H1 (cell line): ENCODE measurements around the gene CHPF. TPM values are rescaled to one million over a fixed set of nuclear protein-coding genes. Genes with fewer than 3 reads are reported as not detected.

Experiments used
- CTCF ChIA-PET: fragments of 300-600 bp; sonication (Branson Sonifier 250); formaldehyde crosslinking; loops from one replicate; lab custom pipeline; 2021; ENCODE audit not compliant: partially characterized antibody; lab: Charles Lee
- POLR2A ChIA-PET: fragments of 300-600 bp; sonication (Branson Sonifier 250); formaldehyde crosslinking; loops from one replicate; lab custom pipeline; 2021; ENCODE audit warnings: inconsistent platforms; ENCODE audit not compliant: partially characterized antibody; lab: Charles Lee
- DNase-seq, 2 experiments: peaks; one replicate each; pipeline versions ENCODE4 v3.0.0 to v3.0.0-alpha.2; 2010 to 2022; ENCODE audit warnings: low spot score in 2 of 2, low read depth in 1 of 2, mixed read lengths in 1 of 2
- FAIRE-seq: peaks from 2 replicates; lab custom pipeline; 2011; peaks lifted over from hg19 to GRCh38; lab: Jason Lieb, UNC
- H2AFZ ChIP-seq: 2 replicates; pipeline ENCODE4 v1.8.1; 2012; ENCODE audit warnings: low read length, inconsistent platforms
- H2AK5ac ChIP-seq: 2 replicates; pipeline ENCODE4 v1.6.1; 2013; ENCODE audit warnings: low read depth, low read length
- H2BK120ac ChIP-seq: replicated peaks from 2 replicates; pipeline ENCODE3; 2013; ENCODE audit warnings: low read depth, low read length, inconsistent platforms
- H2BK12ac ChIP-seq: 2 replicates; pipeline ENCODE4 v1.6.1; 2013; ENCODE audit warnings: low read depth, low read length
- H2BK15ac ChIP-seq: 2 replicates; pipeline ENCODE4 v1.6.1; 2013; ENCODE audit warnings: low read length
- H2BK20ac ChIP-seq: 2 replicates; pipeline ENCODE4 v1.6.1; 2013; ENCODE audit warnings: low read length
- H2BK5ac ChIP-seq: 2 replicates; pipeline ENCODE4 v1.6.1; 2013; ENCODE audit warnings: low read depth, low read length
- H3K14ac ChIP-seq: 2 replicates; pipeline ENCODE4 v1.6.1; 2013; ENCODE audit warnings: inconsistent platforms; ENCODE audit not compliant: insufficient read length
- H3K18ac ChIP-seq: 2 replicates; pipeline ENCODE4 v1.6.1; 2013; ENCODE audit warnings: low read length; ENCODE audit errors: extremely low read depth
- H3K23ac ChIP-seq: 2 replicates; pipeline ENCODE4 v1.6.1; 2013; ENCODE audit warnings: inconsistent platforms; ENCODE audit not compliant: insufficient read length
- H3K23me2 ChIP-seq: 2 replicates; pipeline ENCODE4 v1.6.1; 2013; ENCODE audit warnings: low read depth, low read length
- H3K27ac ChIP-seq: 2 replicates; pipeline ENCODE4 v1.6.1; 2011; ENCODE audit warnings: low read depth, low read length, inconsistent platforms
- H3K27me3 ChIP-seq, 4 experiments: replicated peaks in 1 of 4; 1 replicate in 1 of 4; 2 replicates in 3 of 4; pipeline versions ENCODE4 v1.6.1 to v1.8.1; 2011 to 2013; ENCODE audit warnings: low read length in 3 of 4, mild to moderate bottlenecking in 3 of 4, inconsistent platforms in 2 of 4, mixed read lengths in 2 of 4, moderate library complexity in 1 of 4; ENCODE audit not compliant: control insufficient read depth in 3 of 4, insufficient read depth in 3 of 4; ENCODE audit errors: extremely low read depth in 1 of 4
- H3K36me3 ChIP-seq, 4 experiments: 2 replicates each; pipeline versions ENCODE4 v1.6.1 to v1.8.1; 2011 to 2013; ENCODE audit warnings: mild to moderate bottlenecking in 4 of 4, low read length in 3 of 4, moderate library complexity in 2 of 4, control low read depth in 1 of 4, inconsistent platforms in 1 of 4; ENCODE audit not compliant: insufficient read depth in 4 of 4, control insufficient read depth in 2 of 4
- H3K4ac ChIP-seq: replicated peaks from 2 replicates; pipeline ENCODE3; 2013; ENCODE audit warnings: low read length, low read depth, mixed read lengths, inconsistent platforms; ENCODE audit not compliant: insufficient read length
- H3K4me1 ChIP-seq, 4 experiments: replicated peaks in 1 of 4; 1 replicate in 1 of 4; 2 replicates in 3 of 4; pipeline versions ENCODE4 v1.6.1 to v1.8.1; 2011 to 2013; ENCODE audit warnings: low read length in 3 of 4, inconsistent platforms in 2 of 4, mixed read lengths in 1 of 4; ENCODE audit not compliant: insufficient read depth in 4 of 4, control insufficient read depth in 3 of 4
- H3K4me2 ChIP-seq, 2 experiments: 2 replicates each; pipeline versions ENCODE4 v1.6.1 to v1.8.1; 2011 to 2013; ENCODE audit warnings: low read depth in 2 of 2, low read length in 2 of 2, control low read depth in 1 of 2, inconsistent platforms in 1 of 2, mild to moderate bottlenecking in 1 of 2; ENCODE audit not compliant: insufficient read depth in 1 of 2
- H3K4me3 ChIP-seq, 4 experiments: fragments of 200-600, 300-600 bp in 1 of 4; sonication (generic), shearing (Covaris generic), sonication (Bioruptor Twin) in 1 of 4; 2 replicates each; pipeline versions ENCODE4 v1.5.1 to v1.8.1; 2011 to 2016; ENCODE audit warnings: low read length in 4 of 4, low read depth in 3 of 4, control low read depth in 2 of 4, inconsistent platforms in 2 of 4, mild to moderate bottlenecking in 2 of 4, mixed read lengths in 1 of 4, moderate library complexity in 1 of 4; ENCODE audit not compliant: insufficient read depth in 2 of 4; ENCODE audit errors: extremely low read depth in 1 of 4
- H3K56ac ChIP-seq: replicated peaks from 2 replicates; pipeline ENCODE3; 2013; ENCODE audit warnings: low read depth, mild to moderate bottlenecking, mixed read lengths, low read length, inconsistent platforms; ENCODE audit not compliant: insufficient read length
- H3K79me1 ChIP-seq: 2 replicates; pipeline ENCODE4 v1.6.1; 2013; ENCODE audit warnings: low read depth, low read length, control low read depth
- H3K79me2 ChIP-seq, 2 experiments: 2 replicates each; pipeline versions ENCODE4 v1.6.1 to v1.8.1; 2012 to 2013; ENCODE audit warnings: low read length in 2 of 2, mild to moderate bottlenecking in 2 of 2, inconsistent platforms in 1 of 2; ENCODE audit not compliant: insufficient read depth in 2 of 2, control insufficient read depth in 1 of 2
- H3K9ac ChIP-seq, 4 experiments: replicated peaks in 1 of 4; 1 replicate in 1 of 4; 2 replicates in 3 of 4; pipeline versions ENCODE4 v1.6.1 to v1.8.1; 2011 to 2013; ENCODE audit warnings: low read depth in 3 of 4, low read length in 3 of 4, control low read depth in 2 of 4, mild to moderate bottlenecking in 2 of 4, moderate library complexity in 2 of 4, inconsistent platforms in 1 of 4; ENCODE audit errors: extremely low read depth in 1 of 4
- H3K9me3 ChIP-seq, 2 experiments: 2 replicates each; pipeline versions ENCODE4 v1.6.1 to v1.8.1; 2012 to 2013; ENCODE audit warnings: mild to moderate bottlenecking in 2 of 2, moderate library complexity in 2 of 2, control low read depth in 1 of 2, inconsistent platforms in 1 of 2, low read depth in 1 of 2, low read length in 1 of 2, mixed read lengths in 1 of 2; ENCODE audit not compliant: insufficient read depth in 2 of 2
- H4K20me1 ChIP-seq, 2 experiments: replicated peaks in 1 of 2; 2 replicates each; pipeline versions ENCODE3 to v1.8.1; 2011 to 2013; ENCODE audit warnings: inconsistent platforms in 2 of 2, low read length in 2 of 2, mild to moderate bottlenecking in 1 of 2; ENCODE audit not compliant: insufficient read depth in 2 of 2, control insufficient read depth in 1 of 2
- H4K5ac ChIP-seq: 2 replicates; pipeline ENCODE4 v1.6.1; 2013; ENCODE audit warnings: low read length, low read depth, mixed read lengths, inconsistent platforms; ENCODE audit not compliant: insufficient read length
- H4K8ac ChIP-seq: 2 replicates; pipeline ENCODE4 v1.8.0; 2013; ENCODE audit warnings: mild to moderate bottlenecking, moderate library complexity, low read length, inconsistent platforms; ENCODE audit not compliant: insufficient read depth; ENCODE audit errors: extremely low read depth
- H4K91ac ChIP-seq: replicated peaks from 2 replicates; pipeline ENCODE3; 2013; ENCODE audit warnings: low read length, mixed read lengths, inconsistent platforms; ENCODE audit not compliant: insufficient read length
- ATF2 ChIP-seq: IDR thresholded peaks from 2 replicates; pipeline ENCODE4 v1.6.1; 2012; ENCODE audit warnings: low read length, inconsistent platforms
- CBX5 ChIP-seq: fragments of 300-800, 300-1000 bp; sonication (generic); IDR thresholded peaks from 2 replicates; pipeline ENCODE4 v1.7.1; 2016; ENCODE audit warnings: antibody characterized with exemption, low read length, low read depth
- CREB1 ChIP-seq: IDR thresholded peaks from 2 replicates; pipeline ENCODE4 v1.6.1; 2012; ENCODE audit warnings: inconsistent platforms
- CTBP2 ChIP-seq: IDR thresholded peaks from 2 replicates; pipeline ENCODE4 v1.7.0; 2011; ENCODE audit warnings: borderline replicate concordance, mild to moderate bottlenecking, moderate library complexity, mixed read lengths, low read length; ENCODE audit not compliant: insufficient read depth, insufficient read length
- GTF2F1 ChIP-seq: IDR thresholded peaks from 2 replicates; pipeline ENCODE4 v1.6.1; 2012; ENCODE audit warnings: low read depth, low read length, improper control_type of control experiment, borderline replicate concordance
- HDAC2 ChIP-seq, 2 experiments: fragments of 300-600 bp in 1 of 2; sonication (generic) in 1 of 2; IDR thresholded peaks; 2 replicates each; pipeline ENCODE4 v1.6.1; 2011 to 2012; ENCODE audit warnings: low read depth in 2 of 2, low read length in 2 of 2, mild to moderate bottlenecking in 2 of 2, moderate library complexity in 2 of 2, borderline replicate concordance in 1 of 2, inconsistent platforms in 1 of 2
- HDAC6 ChIP-seq: IDR thresholded peaks from one replicate; pipeline ENCODE4 v1.7.1; 2012; ENCODE audit warnings: low read depth, mild to moderate bottlenecking, inconsistent platforms, low read length, moderate library complexity
- RFX5 ChIP-seq: IDR thresholded peaks from 2 replicates; pipeline ENCODE4 v1.6.1; 2011; ENCODE audit warnings: low read depth, low read length, improper control_type of control experiment, borderline replicate concordance
- RXRA ChIP-seq: IDR thresholded peaks from 2 replicates; pipeline ENCODE4 v1.6.1; 2011; ENCODE audit warnings: low read depth, mild to moderate bottlenecking, low read length, moderate library complexity; ENCODE audit not compliant: insufficient read depth
- SIN3A ChIP-seq, 2 experiments: IDR thresholded peaks in 1 of 2; conservative IDR thresholded peaks in 1 of 2; 2 replicates each; pipeline ENCODE4 v1.6.1; 2011 to 2012; ENCODE audit warnings: low read length in 2 of 2, improper control_type of control experiment in 1 of 2, low read depth in 1 of 2, mild to moderate bottlenecking in 1 of 2
- SIX5 ChIP-seq: IDR thresholded peaks from 2 replicates; pipeline ENCODE4 v1.6.1; 2011; ENCODE audit warnings: mild to moderate bottlenecking, low read depth, low read length
- WGBS, 2 experiments: shearing (Covaris generic) in 1 of 2; methylation state at CpG; one replicate each; pipeline versions ENCODE4 v1.1.6 to v1.1.7; 2013 to 2015; ENCODE audit warnings: low lambda C conversion rate in 2 of 2, mixed read lengths in 2 of 2, inconsistent platforms in 1 of 2, low coverage in 1 of 2, missing lambda C conversion rate in 1 of 2; ENCODE audit not compliant: insufficient replicate concordance in 2 of 2, insufficient coverage in 1 of 2, insufficient read length in 1 of 2; ENCODE audit errors: extremely low coverage in 1 of 2, missing lambda C conversion rate in 1 of 2; 5-methylcytosine and 5-hydroxymethylcytosine counted together
- polyA plus RNA-seq, 7 experiments: library from polyadenylated mRNA; depleted of rRNA in 3 of 7; stranded (reverse) in 5 of 7; unstranded in 2 of 7; fragments of >200 nt in 5 of 7; fragments of 200-250 nt in 2 of 7; gene quantifications; 1 replicate in 5 of 7; 2 replicates in 1 of 7; 4 replicates in 1 of 7; pipeline versions ENCODE4 v1.2.1 to v1.2.3, GENCODE V29; 2011 to 2013; ENCODE audit warnings: missing spikeins in 2 of 7, mixed read lengths in 2 of 7
- total RNA-seq: library from RNA; stranded (reverse); fragmentation: NEBNext Ultra II Directional; extraction: Animal tissue kit (Norgen Biotek cat#: 25700); gene quantifications from 2 replicates; pipeline ENCODE4 v1.2.1, GENCODE V29; 2021

The CHPF gene
- total and polyA plus RNA-seq, 2 of the 8 experiments (the other 6 are each of a cell fraction or from before 2014, with no cell fraction given), result 62.9 to 67.3 TPM

- no peak overlapping the region for H3K18ac ChIP-seq
- no peak overlapping the region for H2BK20ac ChIP-seq
- H3K56ac ChIP-seq, result no peak overlapping the region
- no peak overlapping the region for H2AFZ ChIP-seq
- no peak overlapping the region for H3K27ac ChIP-seq
- no peak overlapping the region for H2BK12ac ChIP-seq
- no peak overlapping the region for H2BK5ac ChIP-seq
- CTCF ChIA-PET, result interaction anchor here (0.6 to 14.4 kb wide), 6 partner anchors 8 to 295 kb away, joined by 3 to 143 read pairs (median 4); no protein-coding TSS in a partner anchor
- no peak overlapping the region for H3K4ac ChIP-seq
- no peak overlapping the region for H4K8ac ChIP-seq
- no peaks in the 10 kb centered on the region; a peak in 1 of 7 replicates for H3K27me3 ChIP-seq
- FAIRE-seq (no peak), DNase-seq (no peak)
- H3K14ac ChIP-seq, result no peak overlapping the region
- H4K20me1 ChIP-seq, result no peaks in the 10 kb centered on the region
- no peak overlapping the region for H3K9ac ChIP-seq
- H3K4me1 ChIP-seq, result peaks cover 0 to 4% (median 2%) of the 10 kb centered on the region in 4 experiments; a peak in 2 of 7 replicates
- no peaks in the 10 kb centered on the region for H3K36me3 ChIP-seq
- no peak overlapping the region for H3K4me3 ChIP-seq
- H2BK120ac ChIP-seq, result no peak overlapping the region
- 63% methylated on average over 4 of the region's 4 CpGs; no CpG with 5 or more reads in 1 of the 2 experiments for WGBS, 2 experiments
- H3K79me2 ChIP-seq, result no peaks in the 10 kb centered on the region
- no peak overlapping the region for H3K23ac ChIP-seq
- no peak overlapping the region for H4K91ac ChIP-seq
- H3K4me2 ChIP-seq, result no peak overlapping the region
- H3K23me2 ChIP-seq, result no peaks in the 10 kb centered on the region
- H4K5ac ChIP-seq, result no peak overlapping the region
- no peaks in the 10 kb centered on the region; the same call in 1 of the 2 replicates for H3K79me1 ChIP-seq
- POLR2A ChIA-PET, result interaction anchor here (1.8 to 13.4 kb wide), 4 partner anchors 12 to 84 kb away, joined by 3 to 127 read pairs (median 8); partner anchors contain the start of genes INHA and OBSL1
- H2AK5ac ChIP-seq, result no peak overlapping the region
- H3K9me3 ChIP-seq, result no peaks in the 10 kb centered on the region
- no peak overlapping the region for H2BK15ac ChIP-seq
- TF ChIP-seq CBX5 (no peak), HDAC6 (no peak), SIN3A (conservative IDR thresholded peaks at IDR 0.05 in 1 of 2, IDR thresholded peaks at IDR 0.05 in 1 of 2; ENCODE audit: low read depth in 1 of 2, low read length in 2 of 2) (no peak), CREB1 (no peak), CTBP2 (no peak), RFX5 (no peak), SIX5 (no peak), RXRA (no peak), ATF2 (no peak), HDAC2 (IDR thresholded peaks at IDR 0.05; ENCODE audit: borderline replicate concordance in 1 of 2, low read depth in 2 of 2, low read length in 2 of 2) (no peak), GTF2F1 (no peak)
Observed at GRCh38 chr2:219591091-219591490, 47.5 kb upstream of the CHPF start.
